HL-60 (cell line): ENCODE data around the gene PBXIP1.

ENCODE experiments used
- DNase-seq, 2 experiments: peaks; one replicate each; pipeline ENCODE4 v3.0.0-alpha.2; 2010 to 2020; ENCODE audit warnings: low read depth in 1 of 2, low spot score in 1 of 2
- H3K27ac ChIP-seq: fragments of 250-450 bp; sonication (Bioruptor Pico); replicated peaks from 2 replicates; pipeline ENCODE4 v1.5.1; 2020; ENCODE audit warnings: mild to moderate bottlenecking, moderate library complexity
- H3K27me3 ChIP-seq: fragments of 250-450 bp; sonication (Bioruptor Pico); 2 replicates; pipeline ENCODE4 v1.5.1; 2021; ENCODE audit warnings: mild to moderate bottlenecking, moderate library complexity; ENCODE audit not compliant: insufficient read depth, poor library complexity, severe bottlenecking
- H3K4me3 ChIP-seq: replicated peaks from 2 replicates; pipeline ENCODE4 v1.5.1; 2011; ENCODE audit warnings: mild to moderate bottlenecking, control low read depth, low read length; ENCODE audit not compliant: insufficient read depth
- GABPA ChIP-seq: IDR thresholded peaks from 2 replicates; pipeline ENCODE4 v1.6.1; 2012; ENCODE audit warnings: low read depth
- POLR2AphosphoS5 ChIP-seq: IDR thresholded peaks from 2 replicates; pipeline ENCODE4 v1.6.1; 2012; ENCODE audit warnings: low read depth
- SPI1 ChIP-seq: IDR thresholded peaks from 2 replicates; pipeline ENCODE4 v1.6.1; 2012; ENCODE audit warnings: low read depth, mild to moderate bottlenecking, borderline replicate concordance
- TF ChIP-seq, protein P1 (sequence below): IDR thresholded peaks from one replicate; pipeline ENCODE4 v1.5.1; 2011; ENCODE audit warnings: low read length, control low read depth, inconsistent platforms; ENCODE audit not compliant: insufficient read depth
- TF ChIP-seq, protein P2 (sequence below): IDR thresholded peaks from 2 replicates; pipeline ENCODE4 v1.6.1; 2012; ENCODE audit warnings: low read depth; ENCODE audit not compliant: insufficient replicate concordance

The PBXIP1 gene

DNA sequence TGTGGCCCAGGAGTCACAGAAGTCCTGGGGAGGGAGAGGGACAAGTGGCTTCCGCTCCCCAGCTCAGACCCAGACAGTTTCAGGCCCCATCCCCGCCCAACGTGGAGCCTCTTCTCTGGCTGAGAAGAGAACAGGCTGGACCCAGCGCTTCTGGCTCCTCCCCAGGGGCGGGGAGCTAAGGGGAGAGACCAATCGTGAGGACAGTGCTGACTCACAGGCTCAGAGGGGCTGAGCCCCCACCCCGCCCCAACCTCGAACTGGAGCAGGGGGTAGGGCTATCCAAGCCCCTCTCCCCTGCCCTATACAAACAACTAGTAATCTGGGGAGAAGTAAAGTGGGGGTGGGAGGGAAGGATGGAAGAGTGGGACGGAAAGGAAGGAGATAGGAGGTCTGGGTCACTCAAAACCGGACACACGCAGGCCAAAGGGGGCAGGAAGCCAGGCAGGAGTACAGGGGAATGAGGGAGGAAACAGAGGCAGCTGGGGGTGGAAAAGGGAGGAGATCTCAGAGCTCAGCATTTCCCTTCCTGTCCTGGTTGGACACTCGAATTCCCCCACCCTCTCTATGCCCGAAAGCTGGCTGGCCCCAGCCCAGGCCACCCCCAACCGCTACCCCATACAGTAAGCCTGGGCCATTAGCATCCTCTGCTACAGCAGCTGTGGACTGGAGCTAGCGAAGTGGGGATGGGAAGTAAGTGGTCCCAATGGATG, 14.9 kb upstream of the PBXIP1 start, which contains the start of gene SHC1:
Gene SHC1, minus strand, starts transcription at position 117 of the 710 bp plus-strand sequence. CDS start 221 bp downstream, outside the sequence.
- Histone ChIP-seq H3K27ac (no peak within 1 kb of the TSS), H3K27me3 (no peaks in the 10 kb centered on the region), H3K4me3 (no peak within 1 kb of the TSS)
- no peak for DNase-seq
- TF ChIP-seq POLR2AphosphoS5 (no peak), GABPA (no peak), SPI1 (no peak)
- TF ChIP-seq, protein P1, sequence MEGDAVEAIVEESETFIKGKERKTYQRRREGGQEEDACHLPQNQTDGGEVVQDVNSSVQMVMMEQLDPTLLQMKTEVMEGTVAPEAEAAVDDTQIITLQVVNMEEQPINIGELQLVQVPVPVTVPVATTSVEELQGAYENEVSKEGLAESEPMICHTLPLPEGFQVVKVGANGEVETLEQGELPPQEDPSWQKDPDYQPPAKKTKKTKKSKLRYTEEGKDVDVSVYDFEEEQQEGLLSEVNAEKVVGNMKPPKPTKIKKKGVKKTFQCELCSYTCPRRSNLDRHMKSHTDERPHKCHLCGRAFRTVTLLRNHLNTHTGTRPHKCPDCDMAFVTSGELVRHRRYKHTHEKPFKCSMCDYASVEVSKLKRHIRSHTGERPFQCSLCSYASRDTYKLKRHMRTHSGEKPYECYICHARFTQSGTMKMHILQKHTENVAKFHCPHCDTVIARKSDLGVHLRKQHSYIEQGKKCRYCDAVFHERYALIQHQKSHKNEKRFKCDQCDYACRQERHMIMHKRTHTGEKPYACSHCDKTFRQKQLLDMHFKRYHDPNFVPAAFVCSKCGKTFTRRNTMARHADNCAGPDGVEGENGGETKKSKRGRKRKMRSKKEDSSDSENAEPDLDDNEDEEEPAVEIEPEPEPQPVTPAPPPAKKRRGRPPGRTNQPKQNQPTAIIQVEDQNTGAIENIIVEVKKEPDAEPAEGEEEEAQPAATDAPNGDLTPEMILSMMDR, result no peak
- TF ChIP-seq, protein P2, sequence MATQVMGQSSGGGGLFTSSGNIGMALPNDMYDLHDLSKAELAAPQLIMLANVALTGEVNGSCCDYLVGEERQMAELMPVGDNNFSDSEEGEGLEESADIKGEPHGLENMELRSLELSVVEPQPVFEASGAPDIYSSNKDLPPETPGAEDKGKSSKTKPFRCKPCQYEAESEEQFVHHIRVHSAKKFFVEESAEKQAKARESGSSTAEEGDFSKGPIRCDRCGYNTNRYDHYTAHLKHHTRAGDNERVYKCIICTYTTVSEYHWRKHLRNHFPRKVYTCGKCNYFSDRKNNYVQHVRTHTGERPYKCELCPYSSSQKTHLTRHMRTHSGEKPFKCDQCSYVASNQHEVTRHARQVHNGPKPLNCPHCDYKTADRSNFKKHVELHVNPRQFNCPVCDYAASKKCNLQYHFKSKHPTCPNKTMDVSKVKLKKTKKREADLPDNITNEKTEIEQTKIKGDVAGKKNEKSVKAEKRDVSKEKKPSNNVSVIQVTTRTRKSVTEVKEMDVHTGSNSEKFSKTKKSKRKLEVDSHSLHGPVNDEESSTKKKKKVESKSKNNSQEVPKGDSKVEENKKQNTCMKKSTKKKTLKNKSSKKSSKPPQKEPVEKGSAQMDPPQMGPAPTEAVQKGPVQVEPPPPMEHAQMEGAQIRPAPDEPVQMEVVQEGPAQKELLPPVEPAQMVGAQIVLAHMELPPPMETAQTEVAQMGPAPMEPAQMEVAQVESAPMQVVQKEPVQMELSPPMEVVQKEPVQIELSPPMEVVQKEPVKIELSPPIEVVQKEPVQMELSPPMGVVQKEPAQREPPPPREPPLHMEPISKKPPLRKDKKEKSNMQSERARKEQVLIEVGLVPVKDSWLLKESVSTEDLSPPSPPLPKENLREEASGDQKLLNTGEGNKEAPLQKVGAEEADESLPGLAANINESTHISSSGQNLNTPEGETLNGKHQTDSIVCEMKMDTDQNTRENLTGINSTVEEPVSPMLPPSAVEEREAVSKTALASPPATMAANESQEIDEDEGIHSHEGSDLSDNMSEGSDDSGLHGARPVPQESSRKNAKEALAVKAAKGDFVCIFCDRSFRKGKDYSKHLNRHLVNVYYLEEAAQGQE, result no peak

- no peaks in the 10 kb centered on the region for H3K27me3 ChIP-seq
- H3K27ac ChIP-seq, result no peak overlapping the region
- TF ChIP-seq POLR2AphosphoS5 (no peak), SPI1 (no peak), GABPA (no peak)
- TF ChIP-seq, protein P2, result no peak
- TF ChIP-seq, protein P1, result no peak
- no peak for DNase-seq
- H3K4me3 ChIP-seq, result no peak overlapping the region
Observed at GRCh38 chr1:154969860-154970452, 14.1 kb upstream of the PBXIP1 start.

DNA sequence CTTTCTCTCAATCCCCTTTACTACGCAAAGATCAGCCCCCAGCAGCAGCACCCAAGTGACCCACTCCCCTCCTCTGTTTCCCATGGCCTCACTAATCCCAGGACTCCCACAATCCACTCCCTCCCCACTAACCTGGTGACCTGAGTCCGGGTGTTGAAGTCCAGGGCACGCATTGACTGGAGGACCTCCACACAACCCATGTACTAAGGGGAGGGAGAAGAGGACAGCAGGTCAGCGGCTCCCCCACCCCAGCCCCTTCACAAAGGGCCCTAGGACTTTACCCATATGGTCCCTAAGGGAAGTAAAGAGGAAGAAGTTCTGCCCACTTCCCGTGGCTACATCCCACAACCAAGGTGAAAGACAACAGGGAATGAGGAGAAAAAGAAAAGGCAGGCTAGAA, 13.3 kb upstream of the PBXIP1 start:
- Histone ChIP-seq H3K4me3 (no peak overlapping the region), H3K27ac (no peak overlapping the region), H3K27me3 (no peaks in the 10 kb centered on the region)
- no peak for TF ChIP-seq POLR2AphosphoS5
- no peak for TF ChIP-seq SPI1
- TF ChIP-seq GABPA, result no peak
- TF ChIP-seq, protein P1, result no peak
- TF ChIP-seq, protein P2, result no peak
- no peak for DNase-seq
